ENCODE data around the gene ASB2. TPM values are rescaled to one million over a fixed set of nuclear protein-coding genes. Genes with fewer than 3 reads are reported as not detected.

The ASB2 gene
- total and polyA plus RNA-seq, 2 of the 4 experiments (the other 2 are of a cell fraction): 0.54 to 0.77 TPM

DNA sequence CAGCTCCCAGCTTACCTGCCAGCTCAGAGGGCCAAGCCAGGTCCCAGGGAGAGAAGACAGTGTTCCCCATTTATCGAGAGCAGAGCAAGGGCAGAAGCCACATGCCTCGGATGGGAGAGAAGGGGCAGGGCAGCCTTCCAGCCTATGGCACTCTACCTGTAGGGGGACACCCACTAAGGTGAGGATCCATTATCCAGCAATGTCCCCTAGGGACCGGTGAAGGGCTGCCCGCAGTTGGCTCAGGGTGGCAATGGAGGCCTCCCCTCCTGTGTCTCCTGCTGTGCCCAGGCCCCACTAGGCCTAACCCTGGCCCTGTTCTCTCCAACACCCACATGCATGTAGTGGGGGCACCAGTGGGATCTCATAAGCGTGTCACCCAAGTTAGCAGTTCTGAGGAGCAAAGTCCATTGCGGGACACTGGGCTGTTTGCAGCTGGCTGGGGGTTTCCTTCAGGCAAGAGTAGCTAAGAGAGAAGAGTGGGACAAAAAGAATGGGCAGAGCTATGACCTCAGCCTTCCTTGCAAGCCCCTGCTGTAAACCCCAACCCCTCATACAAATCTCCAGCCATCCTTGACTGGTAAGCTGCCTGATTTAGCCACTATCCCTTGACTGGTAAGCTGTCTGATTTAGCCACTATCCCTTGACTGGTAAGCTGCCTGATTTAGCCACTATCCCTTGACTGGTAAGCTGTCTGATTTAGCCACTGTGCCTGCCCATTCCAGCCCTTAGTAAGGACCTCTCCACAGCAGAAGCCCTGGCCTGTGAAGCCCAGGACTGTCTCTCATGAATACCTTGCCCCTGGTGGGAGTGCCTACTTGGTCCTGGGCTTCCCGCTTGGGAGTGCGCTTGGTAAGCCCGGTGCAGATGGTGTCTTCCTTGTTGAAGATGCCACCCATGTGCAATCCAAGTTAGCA lies 5.2 kb upstream of the ASB2 start:
- H2AK5ac ChIP-seq (ENCODE audit: low read depth, low read length): peak overlapping the region; percentile 36
- H3K27me3 ChIP-seq (ENCODE audit: control insufficient read depth, insufficient read depth, low read length): no peaks in the 10 kb centered on the region
- peak overlapping the region; percentile 62; the same call in 1 of the 3 replicates for H2BK15ac ChIP-seq (ENCODE audit: low read depth, low read length)
- no TSS peak for BruUV-seq (replicated peaks)
- peak overlapping the region; percentile 68 for H2AFZ ChIP-seq (replicated peaks; ENCODE audit: low read length, poor library complexity)
- no peak overlapping the region for H3K4me3 ChIP-seq (ENCODE audit: insufficient read depth, low read depth, low read length)
- peak overlapping the region; percentile 11; the same call in 1 of the 2 replicates for H4K5ac ChIP-seq (ENCODE audit: low read depth, low read length)
- 98% methylated on average over 4 of the region's 9 CpGs; no CpG with 5 or more reads in 1 of the 2 experiments for WGBS, 2 experiments (ENCODE audit: extremely low coverage in 2 of 2, insufficient read length in 1 of 2)
- in situ Hi-C loops (cut with MboI; ENCODE audit: low sequenced_read_pairs): no loop called here
- no peak overlapping the region for H3K9ac ChIP-seq (ENCODE audit: low read depth, low read length)
- intact Hi-C loops (cut with micrococcal nuclease): no loop called here
- peak overlapping the region; percentile 72 for H3K14ac ChIP-seq (replicated peaks; ENCODE audit: low read depth, low read length)
- peak overlapping the region; percentile 21 for H3K18ac ChIP-seq (ENCODE audit: low read depth, low read length)
- no peak overlapping the region for H3K56ac ChIP-seq (ENCODE audit: extremely low read depth, insufficient read depth, low read length)
- ChIA-PET CTCF (no interaction called here), POLR2A (ENCODE audit: unreplicated experiment) (no interaction called here)
- H3K79me1 ChIP-seq (ENCODE audit: low read depth in 1 of 2, low read length in 2 of 2): no peaks in the 10 kb centered on the region
- H4K91ac ChIP-seq (ENCODE audit: insufficient read depth, low read depth, low read length): peak overlapping the region; percentile 63
- peak overlapping the region; percentile 31; the same call in 1 of the 2 replicates for H3K4me2 ChIP-seq (ENCODE audit: low read depth, low read length)
- DNase-seq: no peak
- H3K9me1 ChIP-seq (ENCODE audit: insufficient read depth, low read length): peaks cover 34% of the 10 kb centered on the region
- peak overlapping the region; percentile 57 for H2BK20ac ChIP-seq (ENCODE audit: low read depth, low read length)
- no peaks in the 10 kb centered on the region for H4K20me1 ChIP-seq (ENCODE audit: insufficient read depth, low read length)
- peak overlapping the region; percentile 67 for H3K4ac ChIP-seq (ENCODE audit: low read depth, low read length)
- H3K9me3 ChIP-seq (ENCODE audit: control insufficient read depth, insufficient read depth, low read length): peaks cover 2% of the 10 kb centered on the region; the same call in 1 of the 2 replicates
- no peaks in the 10 kb centered on the region for H3K36me3 ChIP-seq (ENCODE audit: control insufficient read depth, insufficient read depth, low read length)
- peaks cover 30% of the 10 kb centered on the region for H3K4me1 ChIP-seq (ENCODE audit: control insufficient read depth, insufficient read depth, low read length)
- peak overlapping the region; percentile 39 for H2BK120ac ChIP-seq (ENCODE audit: low read depth, low read length)
- peak overlapping the region in 1 of 2 experiments; percentile 37; a peak in 2 of 4 replicates for H4K8ac ChIP-seq (ENCODE audit: low read depth in 2 of 2, low read length in 2 of 2)
- dilution Hi-C loops (cut with HindIII; ENCODE audit: low sequenced_read_pairs, unreplicated experiment): no loop called here
- no peak overlapping the region for H3K27ac ChIP-seq (ENCODE audit: insufficient read depth, low read length)
- peak overlapping the region; percentile 79 for H2AK9ac ChIP-seq (replicated peaks; ENCODE audit: low read depth, low read length, poor library complexity)
- ATAC-seq (ENCODE audit: low read depth): no peak
- no peak overlapping the region for H3K23ac ChIP-seq (ENCODE audit: low read depth, low read length)
- H2BK5ac ChIP-seq (ENCODE audit: low read depth, low read length, poor library complexity, severe bottlenecking): peak overlapping the region; percentile 19
- TF ChIP-seq CHD1 (IDR thresholded peaks at IDR 0.05; ENCODE audit: low read depth, low read length) (no peak), RFX5 (IDR thresholded peaks at IDR 0.05; ENCODE audit: low read depth, low read length) (no peak), BHLHE40 (IDR thresholded peaks at IDR 0.05; ENCODE audit: low read depth, low read length) (no peak), CEBPB (IDR thresholded peaks at IDR 0.05; ENCODE audit: low read depth, low read length) (no peak), MAZ (IDR thresholded peaks at IDR 0.05; ENCODE audit: borderline replicate concordance, low read depth, low read length) (no peak), RCOR1 (IDR thresholded peaks at IDR 0.05; ENCODE audit: insufficient replicate concordance, low read length) (no peak), MAFK (IDR thresholded peaks at IDR 0.05; ENCODE audit: low read depth, low read length) (no peak), FOS (IDR thresholded peaks at IDR 0.05; ENCODE audit: low read depth, low read length) (no peak), POLR2A (IDR thresholded peaks at IDR 0.05; ENCODE audit: low read depth, low read length) (no peak), SMC3 (IDR thresholded peaks at IDR 0.05; ENCODE audit: low read depth, low read length) (no peak), MXI1 (IDR thresholded peaks at IDR 0.05; ENCODE audit: borderline replicate concordance, low read depth, low read length) (no peak)
- TF ChIP-seq, protein P1, sequence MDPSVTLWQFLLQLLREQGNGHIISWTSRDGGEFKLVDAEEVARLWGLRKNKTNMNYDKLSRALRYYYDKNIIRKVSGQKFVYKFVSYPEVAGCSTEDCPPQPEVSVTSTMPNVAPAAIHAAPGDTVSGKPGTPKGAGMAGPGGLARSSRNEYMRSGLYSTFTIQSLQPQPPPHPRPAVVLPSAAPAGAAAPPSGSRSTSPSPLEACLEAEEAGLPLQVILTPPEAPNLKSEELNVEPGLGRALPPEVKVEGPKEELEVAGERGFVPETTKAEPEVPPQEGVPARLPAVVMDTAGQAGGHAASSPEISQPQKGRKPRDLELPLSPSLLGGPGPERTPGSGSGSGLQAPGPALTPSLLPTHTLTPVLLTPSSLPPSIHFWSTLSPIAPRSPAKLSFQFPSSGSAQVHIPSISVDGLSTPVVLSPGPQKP (IDR thresholded peaks at IDR 0.05; ENCODE audit: borderline replicate concordance, low read depth, low read length): no peak
- TF ChIP-seq, protein P2, sequence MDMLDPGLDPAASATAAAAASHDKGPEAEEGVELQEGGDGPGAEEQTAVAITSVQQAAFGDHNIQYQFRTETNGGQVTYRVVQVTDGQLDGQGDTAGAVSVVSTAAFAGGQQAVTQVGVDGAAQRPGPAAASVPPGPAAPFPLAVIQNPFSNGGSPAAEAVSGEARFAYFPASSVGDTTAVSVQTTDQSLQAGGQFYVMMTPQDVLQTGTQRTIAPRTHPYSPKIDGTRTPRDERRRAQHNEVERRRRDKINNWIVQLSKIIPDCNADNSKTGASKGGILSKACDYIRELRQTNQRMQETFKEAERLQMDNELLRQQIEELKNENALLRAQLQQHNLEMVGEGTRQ (IDR thresholded peaks at IDR 0.05; ENCODE audit: low read depth, low read length): no peak
- TF ChIP-seq, protein P3, sequence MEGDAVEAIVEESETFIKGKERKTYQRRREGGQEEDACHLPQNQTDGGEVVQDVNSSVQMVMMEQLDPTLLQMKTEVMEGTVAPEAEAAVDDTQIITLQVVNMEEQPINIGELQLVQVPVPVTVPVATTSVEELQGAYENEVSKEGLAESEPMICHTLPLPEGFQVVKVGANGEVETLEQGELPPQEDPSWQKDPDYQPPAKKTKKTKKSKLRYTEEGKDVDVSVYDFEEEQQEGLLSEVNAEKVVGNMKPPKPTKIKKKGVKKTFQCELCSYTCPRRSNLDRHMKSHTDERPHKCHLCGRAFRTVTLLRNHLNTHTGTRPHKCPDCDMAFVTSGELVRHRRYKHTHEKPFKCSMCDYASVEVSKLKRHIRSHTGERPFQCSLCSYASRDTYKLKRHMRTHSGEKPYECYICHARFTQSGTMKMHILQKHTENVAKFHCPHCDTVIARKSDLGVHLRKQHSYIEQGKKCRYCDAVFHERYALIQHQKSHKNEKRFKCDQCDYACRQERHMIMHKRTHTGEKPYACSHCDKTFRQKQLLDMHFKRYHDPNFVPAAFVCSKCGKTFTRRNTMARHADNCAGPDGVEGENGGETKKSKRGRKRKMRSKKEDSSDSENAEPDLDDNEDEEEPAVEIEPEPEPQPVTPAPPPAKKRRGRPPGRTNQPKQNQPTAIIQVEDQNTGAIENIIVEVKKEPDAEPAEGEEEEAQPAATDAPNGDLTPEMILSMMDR (conservative IDR thresholded peaks at IDR 0.05; ENCODE audit: low read depth, low read length): no peak

All from IMR-90 (cell line).